SHP77 treated with DMSO at 0.1 percent for 48 hours (cell line): Measurements from ENCODE around the gene NAV3.
"Not testable (repeated sequence)": the region's sequence is repeated elsewhere in the genome, so short reads cannot be mapped to it uniquely, and the experiment has no call there.

Experiments
- DNase-seq: peaks from one replicate; lab custom pipeline; 2025; lab: John Stamatoyannopoulos, UW

The NAV3 gene

DNA sequence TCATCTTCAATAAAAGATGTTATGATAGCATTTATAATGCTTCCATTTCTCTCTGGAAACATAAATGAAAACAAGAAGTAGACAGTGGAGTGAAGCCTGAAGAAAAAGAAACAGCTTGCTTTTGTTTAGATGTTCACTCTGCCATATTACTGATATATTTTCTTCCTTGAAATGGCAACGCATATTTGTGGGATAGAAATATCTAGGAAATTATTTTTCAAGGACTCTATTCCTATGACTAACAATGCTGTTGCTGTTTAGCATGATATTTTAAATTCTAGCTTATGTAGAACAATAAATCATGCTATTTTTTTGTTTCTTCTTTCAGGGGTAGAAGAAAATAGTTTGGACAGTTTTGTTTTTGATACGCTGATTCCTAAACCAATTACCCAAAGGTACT, 359.0 kb downstream of the NAV3 start:
- DNase-seq = no peak

- DNase-seq = no peak
Measured at GRCh38 chr12:78191611-78192010, 360.9 kb downstream of the NAV3 start.

GRCh38 chr12:78192979-78193378, 362.3 kb downstream of the NAV3 start:
- DNase-seq = no peak

- DNase-seq = no peak
Measured at GRCh38 chr12:78194448-78194847, 363.8 kb downstream of the NAV3 start.

- no peak for DNase-seq
Measured at GRCh38 chr12:78198896-78199295, 368.2 kb downstream of the NAV3 start.

- DNase-seq = no peak
Measured at GRCh38 chr12:78199926-78200325, 369.2 kb downstream of the NAV3 start.

DNA sequence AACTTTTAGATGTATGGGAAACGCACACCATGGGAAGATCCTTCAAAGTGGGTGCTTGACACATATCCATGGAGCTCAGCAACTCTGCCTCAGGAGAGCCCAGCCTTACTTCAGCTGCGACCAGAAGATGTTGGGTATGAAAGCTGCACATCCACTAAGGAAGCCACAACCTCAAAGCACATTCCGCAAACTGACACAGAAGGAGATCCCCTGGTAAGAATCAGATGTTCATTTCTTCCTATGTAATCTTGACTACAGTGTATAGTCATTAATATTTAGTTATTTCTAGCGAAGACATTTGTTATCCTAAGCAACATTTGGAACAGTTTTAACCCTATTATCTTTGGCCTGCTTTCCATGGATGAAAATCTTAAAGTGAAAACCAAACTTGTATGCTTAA, 374.2 kb downstream of the NAV3 start:
- no peak for DNase-seq

- no peak for DNase-seq
Measured at GRCh38 chr12:78208092-78208491, 377.4 kb downstream of the NAV3 start.

DNA sequence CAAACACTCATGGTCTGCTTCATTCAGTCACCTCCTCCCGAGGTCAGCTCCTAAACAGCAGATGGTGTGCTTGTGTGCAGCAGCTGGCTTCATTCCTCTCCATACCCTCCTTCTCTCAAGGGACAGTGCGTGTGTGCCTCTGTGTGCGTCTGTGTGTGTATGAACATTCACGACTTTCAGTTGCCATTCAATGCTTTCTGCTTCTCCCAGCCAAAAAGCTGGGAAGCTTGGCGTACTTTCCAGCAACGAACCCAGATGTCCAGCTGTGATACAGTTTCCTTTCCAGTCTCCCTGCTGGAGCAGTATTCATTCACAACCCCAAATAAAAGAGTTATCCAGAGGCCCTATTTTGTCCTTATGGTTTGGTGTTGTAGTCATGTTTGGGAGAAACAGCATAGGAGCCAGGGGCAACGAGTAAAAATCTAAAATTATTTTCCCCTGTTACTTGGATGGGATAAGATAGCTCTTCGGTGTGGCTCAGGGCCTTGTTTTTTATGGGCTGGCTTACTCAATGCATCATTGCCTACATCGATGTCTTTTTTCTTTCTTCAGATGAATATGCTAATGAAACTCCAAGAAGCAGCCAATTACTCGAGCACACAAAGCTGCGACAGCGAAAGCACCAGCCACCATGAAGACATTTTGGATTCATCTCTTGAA, 379.3 kb downstream of the NAV3 start:
- DNase-seq = no peak

GRCh38 chr12:78210506-78210860, 379.8 kb downstream of the NAV3 start:
- DNase-seq = no peak

DNA sequence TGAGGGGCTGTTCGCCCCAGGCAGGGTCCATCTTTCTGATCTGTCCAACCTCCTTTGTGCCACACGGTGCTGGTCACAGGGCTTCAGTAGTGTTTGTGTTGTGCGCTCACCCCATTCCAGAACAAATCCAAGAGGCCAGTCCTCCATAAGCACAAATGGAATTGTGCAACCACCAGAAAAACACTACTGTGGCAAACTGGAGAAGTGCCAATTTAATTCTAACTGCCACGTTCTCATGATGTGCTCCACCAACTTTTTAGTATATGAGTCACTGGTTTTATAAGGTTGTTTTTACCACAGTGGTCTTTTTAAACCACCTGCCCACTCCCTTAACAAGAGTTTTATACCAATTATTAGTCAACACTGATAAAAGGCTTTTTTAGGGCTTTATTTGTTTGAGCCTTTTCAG, 380.2 kb downstream of the NAV3 start:
- DNase-seq = peak; percentile 67

- no peak for DNase-seq
Measured at GRCh38 chr12:78220811-78221210, 390.1 kb downstream of the NAV3 start.

DNA sequence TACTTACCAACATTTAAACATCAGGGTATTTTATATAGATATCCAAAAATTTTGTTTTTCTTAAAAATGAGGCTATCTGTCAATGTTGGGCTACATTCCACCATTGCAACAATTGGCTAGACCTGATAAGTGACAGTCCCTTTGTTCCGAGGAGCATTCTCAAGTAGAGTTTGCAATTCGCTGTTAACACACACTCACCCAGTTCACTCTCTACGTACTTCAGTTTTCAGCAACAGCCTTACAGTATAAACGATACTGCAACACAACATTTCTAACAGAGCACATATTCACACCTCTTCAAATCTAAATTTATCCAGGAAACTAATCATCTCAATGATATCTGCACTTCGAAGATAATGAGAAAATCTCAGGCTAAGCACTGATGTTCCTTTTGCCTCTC, 393.5 kb downstream of the NAV3 start:
- no peak for DNase-seq

- DNase-seq = no peak
Measured at GRCh38 chr12:78226763-78227162, 396.1 kb downstream of the NAV3 start.

DNA sequence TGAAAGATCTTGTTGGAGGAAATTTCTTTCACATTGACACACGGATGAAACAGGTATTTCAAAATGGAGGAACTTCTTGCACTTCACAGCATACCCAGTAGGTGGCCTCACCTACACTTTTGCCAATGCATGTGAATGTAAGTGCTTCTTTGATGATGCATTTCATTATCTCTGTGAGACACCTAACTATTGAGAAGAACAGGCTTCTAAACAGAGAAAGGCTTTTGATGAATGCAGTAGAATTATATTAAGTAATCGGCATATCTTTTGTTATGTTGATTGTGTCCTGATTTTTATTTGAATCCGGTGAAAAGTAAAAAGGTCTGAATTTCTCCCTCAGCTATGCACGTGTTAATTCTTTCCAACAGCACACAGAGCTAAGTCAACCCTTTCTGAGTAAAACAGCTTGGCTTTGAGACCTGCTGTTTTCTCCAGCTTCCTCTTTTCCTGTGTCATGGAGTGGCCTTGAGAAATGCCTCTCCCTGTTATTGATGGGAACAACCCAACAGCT, 399.0 kb downstream of the NAV3 start:
- no peak for DNase-seq

GRCh38 chr12:78232756-78233155, 402.1 kb downstream of the NAV3 start:
- no peak for DNase-seq

DNA sequence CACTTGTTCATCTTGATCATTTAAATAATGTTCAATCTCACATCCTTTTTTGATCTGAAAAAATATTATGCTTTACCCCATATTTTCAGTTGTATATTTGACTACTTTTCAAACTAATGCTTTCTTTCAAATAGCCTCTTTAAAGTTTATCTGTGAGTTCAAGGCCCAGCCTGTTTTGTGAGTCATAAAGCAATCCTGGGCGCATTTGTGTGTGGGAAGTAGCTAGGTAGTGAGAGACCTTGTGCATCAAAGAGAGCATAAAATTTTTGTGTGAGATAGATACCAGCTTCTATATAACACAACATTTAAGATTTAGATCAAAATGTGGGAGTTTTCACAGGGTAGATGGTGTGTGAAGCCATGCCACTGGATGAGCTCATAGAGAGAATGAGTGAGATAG, 405.6 kb downstream of the NAV3 start:
- no peak for DNase-seq

GRCh38 chr12:78239544-78239943, 408.9 kb downstream of the NAV3 start:
- DNase-seq = no peak

DNA sequence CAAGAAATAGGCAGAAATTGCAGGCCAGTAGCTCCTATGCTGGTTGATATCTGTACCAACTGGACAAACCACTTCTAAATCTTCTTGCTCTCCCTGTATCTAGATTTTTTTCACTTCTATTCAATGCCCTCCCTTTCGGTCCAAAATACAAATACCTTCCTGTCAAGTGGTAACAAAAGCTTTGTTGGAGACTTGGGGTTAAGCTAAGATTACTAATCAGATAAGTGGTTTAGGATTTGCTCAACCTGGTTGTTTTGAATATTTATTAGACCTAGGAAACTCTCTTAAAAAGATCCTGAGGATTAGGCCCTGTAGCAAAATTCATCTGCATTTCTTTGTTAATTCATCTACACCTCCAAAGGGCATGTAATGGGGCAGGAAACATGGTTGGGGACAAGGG, 410.1 kb downstream of the NAV3 start:
- DNase-seq = no peak

- DNase-seq = peak; percentile 52
Measured at GRCh38 chr12:78241446-78241845, 410.8 kb downstream of the NAV3 start.

DNA sequence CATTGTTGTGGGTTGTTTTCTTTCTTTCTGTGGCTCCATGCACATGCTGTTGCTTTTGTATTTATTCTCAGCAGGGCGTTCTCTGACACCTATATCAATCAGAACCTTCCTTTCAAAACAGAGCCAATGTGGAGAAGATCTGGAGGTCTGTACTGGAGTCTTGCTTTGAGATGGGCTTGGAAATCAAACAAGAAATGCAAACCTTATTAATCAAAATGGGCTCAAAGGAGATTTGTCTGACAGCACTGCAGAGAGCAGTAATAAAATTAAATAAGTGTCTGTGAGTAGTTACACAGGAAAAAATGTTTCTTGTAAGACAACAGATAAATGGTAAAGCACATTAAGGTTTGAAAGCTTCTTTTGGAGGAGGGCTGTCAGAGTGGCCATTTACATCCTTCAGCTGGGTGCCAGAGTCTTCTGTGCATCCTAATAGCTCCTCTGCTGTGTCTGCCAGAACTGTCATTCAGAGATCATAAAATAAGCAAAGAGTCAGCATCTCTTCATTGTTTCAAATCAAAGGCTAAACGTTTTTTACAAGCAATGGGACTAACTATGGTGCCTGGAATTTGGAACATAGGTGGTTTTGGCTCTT, 414.3 kb downstream of the NAV3 start:
- no peak for DNase-seq

- no peak for DNase-seq
Measured at GRCh38 chr12:78248321-78248720, 417.6 kb downstream of the NAV3 start.

- DNase-seq = no peak
Measured at GRCh38 chr12:78249578-78249977, 418.9 kb downstream of the NAV3 start.

- not testable (repeated sequence) for DNase-seq
Measured at GRCh38 chr12:78257662-78258061, 427.0 kb downstream of the NAV3 start.
